Measurements from ENCODE around the gene ECEL1.

DNA sequence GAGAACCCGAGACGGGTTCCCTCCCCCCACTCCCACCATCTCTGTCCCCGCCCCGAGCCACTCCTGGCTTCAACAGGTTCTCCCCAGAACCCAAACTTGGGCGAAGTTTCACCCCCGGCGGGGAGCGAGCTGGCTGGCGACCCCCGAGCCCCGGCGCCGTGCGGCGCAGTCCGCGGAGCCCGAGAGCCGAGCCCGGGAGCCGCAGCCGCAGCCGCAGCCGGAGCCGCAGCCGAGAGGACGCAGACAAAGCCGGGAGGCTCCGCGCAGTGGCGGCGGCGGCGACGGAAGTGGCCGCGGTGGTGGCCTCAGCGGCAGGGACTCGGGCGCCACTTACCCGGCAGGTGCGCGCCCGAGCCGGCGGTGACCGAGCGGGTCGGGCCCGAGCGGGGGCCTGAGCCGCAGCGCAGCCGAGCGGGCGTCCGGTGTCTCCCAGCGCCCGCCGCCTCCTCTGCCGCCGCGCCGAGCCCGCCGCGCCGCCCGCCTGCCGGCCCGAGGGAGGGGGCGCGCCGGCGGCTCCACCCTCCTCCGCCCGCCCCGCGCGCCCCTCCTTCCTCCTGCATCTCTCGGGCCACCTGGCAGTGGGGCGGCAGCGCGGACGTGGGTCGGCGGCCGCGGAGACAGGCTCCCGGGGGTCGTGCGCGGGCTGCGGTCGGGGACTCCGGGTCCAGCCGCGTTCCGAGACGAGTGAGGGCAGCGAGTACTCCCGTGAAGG lies at the start of gene ECEL1:
- TF ChIP-seq POLR2A (IDR thresholded peaks at IDR 0.05; ENCODE audit: low read depth, low read length) (no peak), POLR2AphosphoS5 (IDR thresholded peaks at IDR 0.05; ENCODE audit: low read depth, low read length) (no peak), TAF1 (IDR thresholded peaks at IDR 0.05; ENCODE audit: borderline replicate concordance, low read depth, low read length) (no peak)
